Measurements from ENCODE around the gene HEATR5A. TPM values are rescaled to one million over a fixed set of nuclear protein-coding genes. Genes with fewer than 3 reads are reported as not detected.
"Not testable (repeated sequence)": the region's sequence is repeated elsewhere in the genome, so short reads cannot be mapped to it uniquely, and the experiment has no call there.

HEATR5A gene
- total RNA-seq, 4 donors from 2014 or later, result 14.2 to 26.6 (median 17.0) TPM

DNA sequence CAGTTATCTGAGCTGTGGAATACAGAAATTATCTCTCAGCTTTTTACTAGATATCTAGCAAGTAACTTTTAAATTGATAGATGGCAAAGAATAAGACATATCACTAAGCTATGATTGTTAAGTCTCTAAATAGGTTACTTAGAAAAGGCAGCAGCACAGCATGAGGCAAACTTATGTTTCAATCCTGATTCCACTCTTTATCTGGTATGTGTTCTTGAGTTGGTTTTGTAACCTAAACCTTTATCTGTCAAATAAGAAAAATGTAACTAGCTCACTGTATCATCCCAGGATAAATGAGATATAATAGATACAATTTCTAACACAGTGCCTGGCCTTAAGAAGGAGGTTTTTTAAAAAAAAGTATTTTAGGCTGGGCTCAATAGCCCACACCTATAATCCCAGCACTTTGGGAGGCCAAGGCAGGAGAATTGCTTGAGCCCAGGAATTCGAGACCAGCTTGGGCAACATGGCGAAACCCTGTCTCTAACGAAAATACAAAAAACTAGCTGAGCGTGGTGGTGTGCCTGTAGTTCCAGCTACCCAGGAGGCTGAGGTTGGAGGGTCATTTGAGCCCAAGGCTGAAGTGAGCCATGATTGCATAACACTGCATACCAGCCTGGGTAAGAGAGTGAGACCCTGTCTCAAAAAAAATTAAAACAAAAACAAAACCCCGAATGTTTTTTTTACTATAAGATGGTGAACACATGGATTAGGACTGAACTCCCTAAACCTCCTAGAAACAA lies 56.8 kb downstream of the HEATR5A start:
- no peak for DNase-seq
- intact Hi-C loops (cut with DNase I), result no loop called here
- WGBS, 2 donors, result 83 to 87% methylated on average over 5 of the region's 5 CpGs
- no peak overlapping the region for H3K4me3 ChIP-seq
- peaks cover 0 to 65% (median 0%) of the 10 kb centered on the region in 3 donors for H3K36me3 ChIP-seq
- no peaks in the 10 kb centered on the region for H3K9me3 ChIP-seq
- H3K27me3 ChIP-seq, result no peaks in the 10 kb centered on the region
- H3K4me1 ChIP-seq, result peaks cover 0 to 3% (median 0%) of the 10 kb centered on the region in 3 donors
- no peak overlapping the region for H3K27ac ChIP-seq
- TF ChIP-seq POLR2A (IDR thresholded peaks at IDR 0.05), result no peak
- TF ChIP-seq, protein P1, sequence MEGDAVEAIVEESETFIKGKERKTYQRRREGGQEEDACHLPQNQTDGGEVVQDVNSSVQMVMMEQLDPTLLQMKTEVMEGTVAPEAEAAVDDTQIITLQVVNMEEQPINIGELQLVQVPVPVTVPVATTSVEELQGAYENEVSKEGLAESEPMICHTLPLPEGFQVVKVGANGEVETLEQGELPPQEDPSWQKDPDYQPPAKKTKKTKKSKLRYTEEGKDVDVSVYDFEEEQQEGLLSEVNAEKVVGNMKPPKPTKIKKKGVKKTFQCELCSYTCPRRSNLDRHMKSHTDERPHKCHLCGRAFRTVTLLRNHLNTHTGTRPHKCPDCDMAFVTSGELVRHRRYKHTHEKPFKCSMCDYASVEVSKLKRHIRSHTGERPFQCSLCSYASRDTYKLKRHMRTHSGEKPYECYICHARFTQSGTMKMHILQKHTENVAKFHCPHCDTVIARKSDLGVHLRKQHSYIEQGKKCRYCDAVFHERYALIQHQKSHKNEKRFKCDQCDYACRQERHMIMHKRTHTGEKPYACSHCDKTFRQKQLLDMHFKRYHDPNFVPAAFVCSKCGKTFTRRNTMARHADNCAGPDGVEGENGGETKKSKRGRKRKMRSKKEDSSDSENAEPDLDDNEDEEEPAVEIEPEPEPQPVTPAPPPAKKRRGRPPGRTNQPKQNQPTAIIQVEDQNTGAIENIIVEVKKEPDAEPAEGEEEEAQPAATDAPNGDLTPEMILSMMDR (IDR thresholded peaks at IDR 0.05), result no peak

DNA sequence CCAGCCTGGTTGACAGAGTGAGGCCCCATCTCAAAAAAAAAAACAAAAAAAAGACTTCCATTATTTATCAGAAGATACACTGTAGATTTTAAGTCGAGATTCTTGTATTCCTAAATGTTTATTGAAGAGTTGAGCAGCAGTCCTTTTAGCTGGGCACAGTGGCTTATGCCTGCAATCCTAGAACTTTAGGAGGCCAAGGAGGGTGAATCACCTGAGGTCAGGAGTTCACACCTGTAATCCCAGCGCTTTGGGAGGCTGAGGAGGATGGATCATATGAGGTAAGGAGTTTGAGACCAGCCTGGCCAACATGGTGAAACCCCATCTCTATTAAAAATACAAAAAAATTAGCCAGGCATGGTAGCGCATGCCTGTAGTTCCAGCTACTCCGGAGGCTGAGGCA lies 57.6 kb downstream of the HEATR5A start:
- Histone ChIP-seq H3K4me3 (no peak overlapping the region), H3K4me1 (peaks cover 0 to 3% (median 0%) of the 10 kb centered on the region in 3 donors), H3K9me3 (no peaks in the 10 kb centered on the region), H3K27me3 (no peaks in the 10 kb centered on the region), H3K36me3 (peaks cover 0 to 65% (median 0%) of the 10 kb centered on the region in 3 donors), H3K27ac (no peak overlapping the region)
- no peak for DNase-seq
- intact Hi-C loops (cut with DNase I), result no loop called here
- WGBS, 2 donors, result 88 to 93% methylated on average over 4 of the region's 4 CpGs
- TF ChIP-seq, protein P1 (IDR thresholded peaks at IDR 0.05), result no peak
- TF ChIP-seq POLR2A (IDR thresholded peaks at IDR 0.05), result no peak

DNA sequence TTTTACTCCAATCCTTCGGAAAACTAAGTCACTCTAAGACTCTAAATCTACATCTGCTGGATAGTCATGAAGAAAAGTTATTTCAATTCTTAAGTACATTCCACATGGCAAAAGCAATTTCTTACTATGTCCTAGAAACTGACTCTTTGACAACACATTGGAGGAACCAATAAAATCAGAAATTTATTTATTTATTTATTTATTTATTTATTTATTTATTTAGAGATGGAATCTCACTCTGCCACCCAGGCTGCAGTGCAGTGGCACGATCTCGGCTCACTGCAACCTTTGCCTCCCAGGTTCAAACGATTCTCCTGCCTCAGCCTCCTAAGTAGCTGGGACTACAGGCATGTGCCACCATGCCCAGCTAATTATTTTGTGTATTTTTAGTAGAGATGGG lies 58.6 kb downstream of the HEATR5A start:
- 88 to 89% methylated on average over 4 of the region's 4 CpGs for WGBS, 2 donors
- H3K4me1 ChIP-seq, result not testable (repeated sequence)
- H3K36me3 ChIP-seq, result peaks cover 0 to 69% (median 0%) of the 10 kb centered on the region in 3 donors

DNA sequence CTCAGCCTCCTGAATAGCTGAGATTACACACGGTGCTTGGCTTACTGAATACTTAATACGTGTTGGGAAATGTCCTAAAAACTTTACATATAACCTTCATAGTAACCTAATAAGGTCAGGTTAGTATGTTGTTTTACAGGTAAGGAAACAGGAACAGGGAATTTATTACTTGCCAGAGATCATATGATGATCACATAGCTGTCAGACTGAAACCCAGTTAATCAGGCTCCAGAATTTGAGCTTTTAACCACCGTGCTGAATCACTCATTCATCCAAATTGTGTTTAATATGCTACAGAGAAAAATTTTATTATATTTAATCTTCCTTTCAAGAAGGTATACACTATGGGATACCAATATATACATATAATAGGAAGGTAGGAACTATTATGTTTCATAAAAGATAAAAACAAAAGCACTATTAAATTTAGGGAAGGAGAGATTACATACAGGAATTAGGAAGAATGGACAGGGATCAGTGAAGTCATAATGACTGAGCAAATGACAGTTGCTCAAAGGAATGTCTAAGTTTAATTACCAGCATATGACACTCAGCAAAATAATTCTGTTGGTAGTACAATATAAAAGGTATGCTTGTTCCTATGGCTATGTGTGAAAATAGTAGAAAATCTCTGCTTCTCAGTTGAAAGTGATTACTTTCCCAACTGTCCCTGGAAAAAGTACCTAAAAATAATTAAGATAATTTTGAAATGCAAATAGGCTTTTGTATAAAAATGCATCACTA lies 59.3 kb downstream of the HEATR5A start:
- H3K27me3 ChIP-seq, result no peaks in the 10 kb centered on the region
- 66 to 72% methylated on average over 3 of the region's 3 CpGs for WGBS, 2 donors
- H3K9me3 ChIP-seq, result no peaks in the 10 kb centered on the region
- peak overlapping the region in 2 of 4 donors; percentile 10 to 46 for H3K27ac ChIP-seq
- peaks cover 0 to 69% (median 0%) of the 10 kb centered on the region in 3 donors for H3K36me3 ChIP-seq
- no peak for TF ChIP-seq POLR2A (IDR thresholded peaks at IDR 0.05)
- TF ChIP-seq, protein P1 (IDR thresholded peaks at IDR 0.05), result no peak
- intact Hi-C loops (cut with DNase I), result no loop called here
- H3K4me1 ChIP-seq, result peaks cover 0 to 6% (median 2%) of the 10 kb centered on the region in 3 donors
- no peak for DNase-seq
- no peak overlapping the region for H3K4me3 ChIP-seq

More for the DNA sequence above, 58.6 kb downstream of the HEATR5A start:
- H3K27me3 ChIP-seq; H3K4me3 ChIP-seq; DNase-seq; H3K9me3 ChIP-seq; intact Hi-C loops (cut with DNase I): not testable (repeated sequence)
- H3K27ac ChIP-seq, result peak overlapping the region in 1 of 4 donors; percentile 46

DNA sequence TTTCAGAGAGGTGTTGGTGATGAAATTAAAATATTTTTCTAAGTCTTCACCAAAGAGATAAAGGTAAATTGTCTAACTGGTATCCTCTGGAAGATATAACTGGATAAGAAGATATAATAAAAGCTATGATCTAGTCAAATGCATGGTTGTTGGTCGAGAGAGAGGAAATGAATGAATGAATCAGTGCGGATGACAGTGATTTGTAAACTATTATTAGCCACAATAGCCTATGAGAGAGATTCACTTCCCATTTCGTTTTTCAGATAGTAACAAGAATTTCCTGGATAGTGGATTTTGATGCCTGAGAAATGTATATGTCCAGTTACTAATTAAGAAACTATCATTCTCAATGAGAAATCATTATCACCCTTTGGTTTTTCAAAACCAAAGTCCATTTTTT lies 63.1 kb downstream of the HEATR5A start:
- TF ChIP-seq, protein P1 (IDR thresholded peaks at IDR 0.05), result no peak
- no peak for TF ChIP-seq POLR2A (IDR thresholded peaks at IDR 0.05)
- Histone ChIP-seq H3K4me1 (peaks cover 0 to 14% (median 6%) of the 10 kb centered on the region in 3 donors), H3K27me3 (no peaks in the 10 kb centered on the region), H3K4me3 (no peak overlapping the region), H3K9me3 (no peaks in the 10 kb centered on the region), H3K36me3 (peaks cover 0 to 32% (median 0%) of the 10 kb centered on the region in 3 donors), H3K27ac (no peak overlapping the region)
- DNase-seq, result no peak
- 49 to 57% methylated on average over 3 of the region's 3 CpGs for WGBS, 2 donors
- intact Hi-C loops (cut with DNase I), result no loop called here

Measured in esophagus squamous epithelium (tissue), 5 donors.